ENCODE measurements around the gene CLDN7.

CLDN7 gene

DNA sequence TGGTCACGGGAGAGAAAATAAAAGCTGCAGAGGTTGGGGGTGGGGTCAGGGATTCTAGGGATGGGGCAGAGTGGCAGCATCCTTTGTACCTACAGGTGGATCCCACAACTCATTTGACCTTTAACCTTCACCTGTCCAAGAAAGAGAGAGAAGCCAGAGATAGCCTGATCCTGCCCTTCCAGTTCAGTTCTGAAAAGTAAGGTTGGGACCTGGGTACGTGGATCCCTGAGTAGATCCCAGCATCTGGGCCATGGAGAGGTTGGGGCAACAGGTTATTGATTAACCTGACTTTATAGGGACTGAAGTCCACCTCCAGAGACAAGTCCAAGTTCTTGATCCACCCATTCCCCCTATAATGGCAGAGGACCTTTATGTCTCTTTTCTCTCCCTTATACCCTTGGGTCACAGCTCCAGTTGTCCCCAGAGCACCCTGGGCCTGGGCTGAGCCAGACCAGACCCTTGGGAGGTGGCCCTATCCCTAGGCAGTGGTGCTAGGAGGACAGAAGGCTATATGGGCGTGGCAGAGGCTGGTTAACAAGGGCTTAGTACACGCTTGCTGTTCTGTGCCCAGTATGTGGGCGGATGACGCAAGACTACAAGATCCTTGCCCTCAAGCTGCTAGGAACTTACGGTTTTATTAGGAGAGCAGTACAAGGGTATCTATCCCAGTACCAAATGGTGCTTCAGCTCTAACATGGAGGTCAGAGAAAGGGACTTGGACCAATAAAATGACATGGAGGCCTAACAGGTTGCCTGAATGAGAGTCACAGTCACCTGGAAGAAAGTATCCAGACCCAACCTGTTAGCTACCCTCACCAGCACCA is 3.3 kb downstream of the CLDN7 start:
- H3K4me3 Mint-ChIP-seq, result no peak overlapping the region
- peaks cover 19% of the 10 kb centered on the region for H3K4me1 Mint-ChIP-seq
- no peak for DNase-seq (ENCODE audit: low spot score in 2 of 2)
- H3K27ac Mint-ChIP-seq (ENCODE audit: low read depth), result no peak overlapping the region
- no peak for ATAC-seq (replicated peaks; ENCODE audit: extremely low read depth, poor library complexity, severe bottlenecking)
- H3K27me3 Mint-ChIP-seq, result peaks cover 16% of the 10 kb centered on the region
- peaks cover 34% of the 10 kb centered on the region for H3K36me3 Mint-ChIP-seq (ENCODE audit: insufficient read depth)
- no peaks in the 10 kb centered on the region for H3K9me3 Mint-ChIP-seq

DNA sequence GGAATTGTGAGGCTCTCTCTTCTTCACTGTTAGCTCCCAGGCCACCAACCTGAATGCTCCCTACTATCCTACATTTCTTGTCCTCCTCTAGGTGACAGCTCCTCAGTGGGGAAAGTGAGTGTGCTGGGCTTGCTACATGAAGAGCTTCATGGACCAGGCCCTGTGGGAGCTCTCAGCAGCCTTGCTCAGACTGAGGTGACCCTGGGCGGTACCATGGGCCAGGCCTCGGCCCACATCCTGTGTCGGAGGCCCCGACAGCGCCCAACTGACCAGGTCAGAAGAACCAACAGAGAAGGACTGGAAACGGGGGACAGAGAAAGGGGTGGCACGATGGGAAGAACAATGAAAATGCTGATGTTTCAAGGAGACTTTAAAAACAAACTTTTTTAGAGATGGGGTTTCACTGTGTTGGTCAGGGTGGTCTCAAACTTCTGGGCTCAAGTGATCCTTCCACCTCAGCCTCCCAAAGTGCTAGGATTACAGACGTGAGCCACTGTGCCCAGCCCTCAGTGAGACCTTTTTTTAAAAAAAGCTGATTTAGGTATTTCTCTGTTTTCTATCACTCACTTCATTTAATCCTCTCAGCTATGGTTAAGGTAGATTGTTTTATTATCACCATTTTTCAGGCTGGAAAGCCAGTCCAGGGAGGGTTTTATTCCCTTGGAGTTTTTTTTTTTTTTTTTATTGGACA is 5.4 kb downstream of the CLDN7 start:
- no peak overlapping the region for H3K27ac Mint-ChIP-seq (ENCODE audit: low read depth)
- H3K9me3 Mint-ChIP-seq, result no peaks in the 10 kb centered on the region
- H3K4me3 Mint-ChIP-seq, result no peak overlapping the region
- DNase-seq (ENCODE audit: low spot score in 2 of 2), result no peak
- H3K36me3 Mint-ChIP-seq (ENCODE audit: insufficient read depth), result peaks cover 46% of the 10 kb centered on the region
- peaks cover 19% of the 10 kb centered on the region for H3K4me1 Mint-ChIP-seq
- H3K27me3 Mint-ChIP-seq, result no peaks in the 10 kb centered on the region
- no peak for ATAC-seq (replicated peaks; ENCODE audit: extremely low read depth, poor library complexity, severe bottlenecking)

DNA sequence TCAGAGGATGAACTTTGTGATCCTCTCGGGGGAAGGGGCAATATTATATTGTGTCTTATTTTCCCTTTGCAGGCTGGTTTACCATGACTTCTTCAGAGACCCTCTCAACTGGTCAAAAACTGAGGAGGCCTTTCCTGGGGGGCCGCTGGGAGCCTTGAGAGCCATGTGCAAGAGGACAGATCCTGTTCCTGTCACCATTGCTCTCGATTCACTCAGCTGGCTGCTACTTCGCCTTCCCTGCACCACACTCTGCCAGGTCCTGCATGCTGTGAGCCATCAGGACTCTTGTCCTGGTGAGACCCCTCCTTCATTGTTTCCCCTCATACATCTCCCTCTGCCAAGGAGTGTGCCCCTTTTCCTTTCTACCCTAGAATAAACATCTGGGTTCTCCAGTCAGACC is 7.8 kb downstream of the CLDN7 start:
- peaks cover 51% of the 10 kb centered on the region for H3K36me3 Mint-ChIP-seq (ENCODE audit: insufficient read depth)
- H3K27me3 Mint-ChIP-seq, result no peaks in the 10 kb centered on the region
- ATAC-seq (replicated peaks; ENCODE audit: extremely low read depth, poor library complexity, severe bottlenecking) (no peak), DNase-seq (ENCODE audit: low spot score in 2 of 2) (no peak)
- H3K9me3 Mint-ChIP-seq, result no peaks in the 10 kb centered on the region
- no peak overlapping the region for H3K4me3 Mint-ChIP-seq
- H3K27ac Mint-ChIP-seq (ENCODE audit: low read depth), result no peak overlapping the region
- H3K4me1 Mint-ChIP-seq, result peaks cover 33% of the 10 kb centered on the region

- H3K27me3 Mint-ChIP-seq, result no peaks in the 10 kb centered on the region
- peaks cover 52% of the 10 kb centered on the region for H3K36me3 Mint-ChIP-seq (ENCODE audit: insufficient read depth)
- H3K4me1 Mint-ChIP-seq, result peaks cover 46% of the 10 kb centered on the region
- H3K27ac Mint-ChIP-seq (ENCODE audit: low read depth), result peak overlapping the region; percentile 93
- H3K9me3 Mint-ChIP-seq, result no peaks in the 10 kb centered on the region
- peak overlapping the region; percentile 93 for H3K4me3 Mint-ChIP-seq
- DNase-seq (ENCODE audit: low spot score in 2 of 2) (no peak), ATAC-seq (replicated peaks; ENCODE audit: extremely low read depth, poor library complexity, severe bottlenecking) (no peak)
These were observed 9.2 kb downstream of the CLDN7 start for GRCh38 chr17:7253082-7253481.

DNA sequence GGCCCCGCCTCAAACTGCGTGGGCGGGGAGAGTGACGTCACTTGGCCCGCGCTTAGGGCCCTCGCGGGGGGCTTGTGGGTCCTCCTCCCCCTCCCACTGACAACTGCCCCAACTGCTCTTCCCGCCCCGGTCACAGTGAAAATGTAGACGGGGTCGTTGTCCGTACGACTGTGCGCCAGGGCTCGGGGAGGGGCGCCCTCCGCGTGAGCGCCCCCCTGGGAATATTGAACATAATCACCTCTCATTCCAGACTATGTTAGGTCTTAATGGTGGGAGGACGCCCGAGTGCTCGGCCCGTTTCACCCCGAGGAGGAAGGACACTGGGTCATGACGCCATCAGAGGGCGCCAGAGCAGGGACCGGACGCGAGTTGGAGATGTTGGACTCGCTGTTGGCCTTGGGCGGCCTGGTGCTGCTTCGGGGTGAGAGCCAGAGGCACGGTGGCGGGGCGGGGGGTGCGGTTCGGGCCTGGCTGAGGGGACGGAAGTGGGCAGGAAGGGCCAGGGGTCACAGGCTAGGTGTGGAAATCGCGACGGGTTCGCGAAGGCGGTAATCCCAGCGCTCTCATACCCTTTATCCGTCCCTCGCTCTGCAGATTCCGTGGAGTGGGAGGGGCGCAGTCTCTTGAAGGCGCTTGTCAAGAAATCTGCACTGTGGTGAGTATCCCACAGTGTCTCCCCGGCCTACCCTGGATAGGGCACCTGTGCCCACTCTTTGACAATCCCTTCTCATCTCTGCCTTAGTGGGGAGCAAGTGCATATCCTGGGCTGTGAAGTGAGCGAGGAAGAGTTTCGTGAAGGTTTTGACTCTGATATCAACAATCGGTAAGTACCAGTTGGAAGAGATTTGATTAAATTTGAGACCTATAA is 9.9 kb downstream of the CLDN7 start, which contains the start of gene ELP5:
Gene ELP5, plus strand, starts transcription at position 40 of the 868 bp plus-strand sequence. Its CDS starts 336 bp downstream, at position 376.
- H3K9me3 Mint-ChIP-seq, result no peaks in the 10 kb centered on the region
- DNase-seq (ENCODE audit: low spot score in 2 of 2) (peak; percentile 80 to 83), ATAC-seq (replicated peaks; ENCODE audit: extremely low read depth, poor library complexity, severe bottlenecking) (peak; percentile 57)
- peaks cover 50% of the 10 kb centered on the region for H3K36me3 Mint-ChIP-seq (ENCODE audit: insufficient read depth)
- peak within 1 kb of the TSS; percentile 93 for H3K4me3 Mint-ChIP-seq
- no peaks in the 10 kb centered on the region for H3K27me3 Mint-ChIP-seq
- peaks cover 46% of the 10 kb centered on the region for H3K4me1 Mint-ChIP-seq
- H3K27ac Mint-ChIP-seq (ENCODE audit: low read depth), result peak within 1 kb of the TSS; percentile 93

GRCh38 chr17:7251661-7252175 is 10.6 kb downstream of the CLDN7 start, which contains the start of gene CTDNEP1:
Gene CTDNEP1 (minus strand): TSS chr17:7251734. CDS start chr17:7251296, 438 bp downstream.
- Mint-ChIP-seq H3K9me3 (no peaks in the 10 kb centered on the region), H3K27ac (ENCODE audit: low read depth) (peak within 1 kb of the TSS; percentile 93), H3K36me3 (ENCODE audit: insufficient read depth) (peaks cover 49% of the 10 kb centered on the region), H3K27me3 (no peaks in the 10 kb centered on the region), H3K4me1 (peaks cover 48% of the 10 kb centered on the region), H3K4me3 (peak within 1 kb of the TSS; percentile 93)
- peak; percentile 96 for ATAC-seq (replicated peaks; ENCODE audit: extremely low read depth, poor library complexity, severe bottlenecking)
- DNase-seq (ENCODE audit: low spot score in 2 of 2), result peak; percentile 96 to 98

DNA sequence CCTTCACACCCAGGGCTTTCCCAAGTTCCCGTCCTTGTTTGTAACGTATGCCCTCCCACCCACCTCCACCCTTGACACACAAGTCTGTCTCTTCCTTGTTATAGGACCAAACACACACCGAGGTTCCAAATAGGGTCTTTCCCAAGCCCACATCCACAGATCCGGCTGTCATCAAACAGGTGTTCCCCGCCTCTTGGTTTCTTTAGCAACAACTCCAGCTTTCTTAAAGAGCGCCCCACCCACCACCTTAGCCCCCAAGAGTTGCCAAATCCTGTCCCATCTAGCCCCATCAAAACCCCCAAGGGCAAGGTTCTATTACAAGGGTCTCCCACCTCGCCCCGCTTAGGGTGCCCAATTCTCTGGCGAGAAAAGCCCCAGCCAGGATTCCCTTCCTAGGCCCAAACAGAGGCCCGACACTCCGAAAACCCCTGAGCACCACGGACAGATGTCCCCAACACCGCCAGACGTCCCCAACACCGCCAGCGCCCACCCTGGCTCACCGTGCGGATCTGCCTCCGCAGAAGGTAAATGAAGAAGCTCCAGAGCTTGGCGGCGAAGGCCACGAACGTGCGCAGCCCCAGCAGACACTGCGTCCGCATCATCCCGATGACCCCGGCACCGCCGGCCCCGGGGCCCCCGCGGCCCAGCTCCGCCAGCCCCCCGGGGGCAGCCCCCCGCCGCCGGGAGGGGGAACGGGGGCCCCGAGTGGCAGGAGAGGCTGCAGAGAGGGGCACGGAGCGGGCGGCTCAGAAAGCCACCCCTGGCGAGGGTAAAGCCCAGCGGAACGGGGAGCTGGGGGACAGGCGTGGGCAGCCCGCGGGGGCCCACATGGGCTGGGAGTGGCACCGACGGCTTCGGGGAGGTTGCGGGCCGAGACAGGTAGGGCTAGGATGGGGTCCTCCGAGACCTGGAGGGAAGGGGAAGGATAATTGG is 11.3 kb downstream of the CLDN7 start:
- peak overlapping the region; percentile 93 for H3K27ac Mint-ChIP-seq (ENCODE audit: low read depth)
- H3K4me3 Mint-ChIP-seq, result peak overlapping the region; percentile 93
- no peak for DNase-seq (ENCODE audit: low spot score in 2 of 2)
- ATAC-seq (replicated peaks; ENCODE audit: extremely low read depth, poor library complexity, severe bottlenecking), result peak; percentile 10
- no peaks in the 10 kb centered on the region for H3K27me3 Mint-ChIP-seq
- no peaks in the 10 kb centered on the region for H3K9me3 Mint-ChIP-seq
- peaks cover 55% of the 10 kb centered on the region for H3K4me1 Mint-ChIP-seq
- peaks cover 48% of the 10 kb centered on the region for H3K36me3 Mint-ChIP-seq (ENCODE audit: insufficient read depth)

- Mint-ChIP-seq H3K4me1 (peaks cover 55% of the 10 kb centered on the region), H3K36me3 (ENCODE audit: insufficient read depth) (peaks cover 46% of the 10 kb centered on the region), H3K9me3 (no peaks in the 10 kb centered on the region), H3K27me3 (no peaks in the 10 kb centered on the region), H3K27ac (ENCODE audit: low read depth) (peak overlapping the region; percentile 93), H3K4me3 (peak overlapping the region; percentile 93)
- DNase-seq (ENCODE audit: low spot score in 2 of 2) (no peak), ATAC-seq (replicated peaks; ENCODE audit: extremely low read depth, poor library complexity, severe bottlenecking) (no peak)
These were observed 12.4 kb downstream of the CLDN7 start for GRCh38 chr17:7249830-7250229.

DNA sequence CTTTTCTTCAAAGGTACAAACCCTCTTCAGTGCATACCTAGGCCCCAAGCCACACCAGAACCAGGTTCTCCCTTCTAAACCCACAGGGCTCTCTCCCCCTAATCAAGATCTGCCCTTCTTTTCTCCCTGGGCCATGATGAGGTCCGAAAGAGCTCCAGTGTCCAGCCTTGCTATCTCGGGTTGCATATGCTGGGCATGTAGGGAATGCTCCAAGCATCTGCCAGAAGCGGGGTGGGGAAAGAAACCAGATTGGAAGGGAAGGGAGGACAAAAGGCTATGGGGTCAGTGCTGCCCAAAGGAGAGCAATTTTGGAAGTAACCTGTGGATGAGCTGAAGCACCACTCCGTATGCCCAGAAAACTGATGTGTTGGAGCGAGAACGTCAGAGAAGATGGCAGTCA is 13.1 kb downstream of the CLDN7 start:
- no peaks in the 10 kb centered on the region for H3K9me3 Mint-ChIP-seq
- no peaks in the 10 kb centered on the region for H3K27me3 Mint-ChIP-seq
- peak overlapping the region; percentile 46 for H3K4me3 Mint-ChIP-seq
- ATAC-seq (replicated peaks; ENCODE audit: extremely low read depth, poor library complexity, severe bottlenecking), result no peak
- no peak for DNase-seq (ENCODE audit: low spot score in 2 of 2)
- peaks cover 52% of the 10 kb centered on the region for H3K4me1 Mint-ChIP-seq
- peaks cover 46% of the 10 kb centered on the region for H3K36me3 Mint-ChIP-seq (ENCODE audit: insufficient read depth)
- H3K27ac Mint-ChIP-seq (ENCODE audit: low read depth), result peak overlapping the region; percentile 41

DNA sequence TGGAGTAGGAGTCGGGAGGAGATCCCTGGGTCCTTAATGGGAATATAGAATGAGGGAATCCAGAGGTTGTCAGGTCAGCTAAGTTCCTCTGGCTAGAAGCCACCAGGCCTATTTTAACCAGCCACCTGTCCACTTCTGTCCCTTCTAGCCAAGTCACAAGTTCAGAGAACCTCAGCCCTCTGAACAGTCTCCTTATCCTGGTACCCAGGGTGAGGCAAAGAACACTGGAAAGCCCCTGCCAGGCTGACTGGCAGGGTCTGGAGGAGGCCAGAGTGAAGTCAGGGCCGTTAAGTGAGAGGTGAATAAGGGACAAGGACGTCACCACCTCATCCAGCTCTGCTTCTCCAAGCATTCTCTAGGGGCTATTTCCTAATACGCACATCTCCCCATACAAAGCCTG is 13.5 kb downstream of the CLDN7 start:
- Mint-ChIP-seq H3K36me3 (ENCODE audit: insufficient read depth) (peaks cover 46% of the 10 kb centered on the region), H3K27ac (ENCODE audit: low read depth) (peak overlapping the region; percentile 41), H3K27me3 (no peaks in the 10 kb centered on the region), H3K4me3 (peak overlapping the region; percentile 46), H3K9me3 (no peaks in the 10 kb centered on the region), H3K4me1 (peaks cover 52% of the 10 kb centered on the region)
- ATAC-seq (replicated peaks; ENCODE audit: extremely low read depth, poor library complexity, severe bottlenecking), result no peak
- no peak for DNase-seq (ENCODE audit: low spot score in 2 of 2)

DNA sequence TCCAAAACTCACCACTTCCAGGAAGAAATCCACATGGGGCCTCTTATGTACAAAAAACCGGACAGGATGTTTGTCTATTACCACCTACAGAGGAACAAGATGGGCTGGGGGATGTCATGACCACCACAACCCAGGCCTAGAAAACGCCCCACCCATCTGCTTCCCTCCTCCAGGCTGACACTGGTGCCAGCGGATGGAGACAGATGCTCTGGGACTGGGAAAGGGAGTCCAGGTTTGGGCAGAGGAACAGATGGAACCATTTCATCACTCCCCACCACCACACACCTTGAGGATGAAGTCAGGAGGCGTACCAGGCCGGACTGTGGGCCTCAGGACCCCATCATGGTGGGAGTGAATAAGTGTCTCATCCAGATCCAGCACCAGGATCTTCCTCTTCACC is 15.5 kb downstream of the CLDN7 start:
- Mint-ChIP-seq H3K27me3 (no peaks in the 10 kb centered on the region), H3K9me3 (no peaks in the 10 kb centered on the region), H3K27ac (ENCODE audit: low read depth) (no peak overlapping the region), H3K4me1 (peaks cover 55% of the 10 kb centered on the region), H3K36me3 (ENCODE audit: insufficient read depth) (peaks cover 44% of the 10 kb centered on the region), H3K4me3 (no peak overlapping the region)
- DNase-seq (ENCODE audit: low spot score in 2 of 2) (no peak), ATAC-seq (replicated peaks; ENCODE audit: extremely low read depth, poor library complexity, severe bottlenecking) (no peak)
